Body of pancreas (tissue), 4 donors: Measurements from ENCODE around the gene MDFIC.

ENCODE experiments used
- POLR2A ChIP-seq, 3 donors: fragments of 450-650 bp; IDR thresholded peaks; one replicate each; pipeline ENCODE4 v1.6.1; 2016; ENCODE audit warnings: antibody characterized with exemption in 3 of 3, mild to moderate bottlenecking in 2 of 3
- TF ChIP-seq, protein P1 (sequence below), 7 experiments: fragments of 450-650 bp in 4 of 7; fragments of 200-600 bp in 3 of 7; sonication (generic) in 3 of 7; IDR thresholded peaks; one replicate each; pipeline ENCODE4 v1.5.1; 2016 to 2019; ENCODE audit warnings: antibody characterized with exemption in 7 of 7

DNA sequence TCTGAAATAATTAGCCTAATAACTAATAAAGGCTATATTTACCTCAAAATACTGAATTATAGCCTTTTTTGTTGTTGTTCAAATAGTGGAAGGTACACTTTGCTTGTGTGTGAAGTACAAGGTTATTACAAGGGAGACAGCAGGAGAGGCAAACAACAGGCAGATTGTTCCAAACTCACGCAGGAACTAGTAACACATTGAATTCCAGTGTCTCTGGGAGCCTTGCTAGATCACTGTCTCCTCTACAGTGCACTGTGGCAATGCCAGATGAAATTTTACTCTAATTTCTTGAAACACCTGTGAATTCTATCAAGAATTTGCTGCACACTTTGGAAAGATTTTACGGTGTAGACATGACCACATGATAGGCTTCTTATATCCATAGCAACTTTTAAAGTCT is 112.6 kb downstream of the MDFIC start:
- TF ChIP-seq, protein P1, sequence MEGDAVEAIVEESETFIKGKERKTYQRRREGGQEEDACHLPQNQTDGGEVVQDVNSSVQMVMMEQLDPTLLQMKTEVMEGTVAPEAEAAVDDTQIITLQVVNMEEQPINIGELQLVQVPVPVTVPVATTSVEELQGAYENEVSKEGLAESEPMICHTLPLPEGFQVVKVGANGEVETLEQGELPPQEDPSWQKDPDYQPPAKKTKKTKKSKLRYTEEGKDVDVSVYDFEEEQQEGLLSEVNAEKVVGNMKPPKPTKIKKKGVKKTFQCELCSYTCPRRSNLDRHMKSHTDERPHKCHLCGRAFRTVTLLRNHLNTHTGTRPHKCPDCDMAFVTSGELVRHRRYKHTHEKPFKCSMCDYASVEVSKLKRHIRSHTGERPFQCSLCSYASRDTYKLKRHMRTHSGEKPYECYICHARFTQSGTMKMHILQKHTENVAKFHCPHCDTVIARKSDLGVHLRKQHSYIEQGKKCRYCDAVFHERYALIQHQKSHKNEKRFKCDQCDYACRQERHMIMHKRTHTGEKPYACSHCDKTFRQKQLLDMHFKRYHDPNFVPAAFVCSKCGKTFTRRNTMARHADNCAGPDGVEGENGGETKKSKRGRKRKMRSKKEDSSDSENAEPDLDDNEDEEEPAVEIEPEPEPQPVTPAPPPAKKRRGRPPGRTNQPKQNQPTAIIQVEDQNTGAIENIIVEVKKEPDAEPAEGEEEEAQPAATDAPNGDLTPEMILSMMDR (IDR thresholded peaks at IDR 0.05): no peak
- TF ChIP-seq POLR2A (IDR thresholded peaks at IDR 0.05): no peak
